ENCODE measurements around the gene CDYL. TPM values are rescaled to one million over a fixed set of nuclear protein-coding genes. Genes with fewer than 3 reads are reported as not detected.

CDYL gene
- total and polyA plus RNA-seq, 2 of the 4 experiments (the other 2 are of a cell fraction) = 14.2 to 92.1 TPM

DNA sequence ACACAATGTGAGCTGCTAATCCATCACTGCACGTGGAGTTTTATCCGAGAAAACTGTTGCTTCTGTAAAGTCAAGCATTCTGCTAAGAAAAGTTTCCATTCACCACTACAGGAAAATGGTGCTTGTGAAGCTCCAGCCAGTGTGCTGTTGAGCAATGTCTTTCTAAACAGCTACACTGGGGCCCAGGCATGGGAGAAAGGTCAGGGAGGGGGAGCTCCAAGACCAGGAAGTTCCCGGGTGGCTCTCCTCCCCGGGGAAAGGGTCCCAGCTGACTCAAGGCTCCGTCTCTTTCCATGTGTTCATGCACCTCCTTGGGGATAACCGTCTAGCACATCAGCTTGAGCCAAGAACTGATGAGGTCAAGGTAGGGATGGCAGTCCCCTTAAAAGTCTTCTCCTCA is 207.1 kb downstream of the CDYL start:
- peaks cover 2% of the 10 kb centered on the region for H3K27me3 ChIP-seq (ENCODE audit: control insufficient read depth, insufficient read depth, low read length)
- H4K91ac ChIP-seq (ENCODE audit: insufficient read depth, low read depth, low read length) = no peak overlapping the region
- BruUV-seq (replicated peaks) = no TSS peak
- H3K18ac ChIP-seq (ENCODE audit: low read depth, low read length) = no peak overlapping the region
- no peak overlapping the region for H2BK20ac ChIP-seq (ENCODE audit: low read depth, low read length)
- no peaks in the 10 kb centered on the region for H3K9me1 ChIP-seq (ENCODE audit: insufficient read depth, low read length)
- H3K79me1 ChIP-seq (ENCODE audit: low read depth in 1 of 2, low read length in 2 of 2) = no peaks in the 10 kb centered on the region
- no peak overlapping the region for H4K5ac ChIP-seq (ENCODE audit: low read depth, low read length)
- peaks cover 3% of the 10 kb centered on the region for H3K4me1 ChIP-seq (ENCODE audit: control insufficient read depth, insufficient read depth, low read length)
- no peak overlapping the region for H2BK15ac ChIP-seq (ENCODE audit: low read depth, low read length)
- no peak for ATAC-seq (ENCODE audit: low read depth)
- H3K4me3 ChIP-seq (ENCODE audit: insufficient read depth, low read depth, low read length) = no peak overlapping the region
- H2BK120ac ChIP-seq (ENCODE audit: low read depth, low read length) = no peak overlapping the region
- H3K9ac ChIP-seq (ENCODE audit: low read depth, low read length) = no peak overlapping the region
- H3K56ac ChIP-seq (ENCODE audit: extremely low read depth, insufficient read depth, low read length) = no peak overlapping the region
- H3K27ac ChIP-seq (ENCODE audit: insufficient read depth, low read length) = no peak overlapping the region
- H4K8ac ChIP-seq (ENCODE audit: low read depth in 2 of 2, low read length in 2 of 2) = no peak overlapping the region
- TF ChIP-seq, protein P1, sequence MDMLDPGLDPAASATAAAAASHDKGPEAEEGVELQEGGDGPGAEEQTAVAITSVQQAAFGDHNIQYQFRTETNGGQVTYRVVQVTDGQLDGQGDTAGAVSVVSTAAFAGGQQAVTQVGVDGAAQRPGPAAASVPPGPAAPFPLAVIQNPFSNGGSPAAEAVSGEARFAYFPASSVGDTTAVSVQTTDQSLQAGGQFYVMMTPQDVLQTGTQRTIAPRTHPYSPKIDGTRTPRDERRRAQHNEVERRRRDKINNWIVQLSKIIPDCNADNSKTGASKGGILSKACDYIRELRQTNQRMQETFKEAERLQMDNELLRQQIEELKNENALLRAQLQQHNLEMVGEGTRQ (IDR thresholded peaks at IDR 0.05; ENCODE audit: low read depth, low read length) = no peak
- no peak for TF ChIP-seq RAD21 (IDR thresholded peaks at IDR 0.05; ENCODE audit: low read length)
- no peaks in the 10 kb centered on the region; the same call in 1 of the 2 replicates for H4K20me1 ChIP-seq (ENCODE audit: insufficient read depth, low read length)
- in situ Hi-C loops (cut with MboI; ENCODE audit: low sequenced_read_pairs) (no loop called here), intact Hi-C loops (cut with micrococcal nuclease) (no loop called here), dilution Hi-C loops (cut with HindIII; ENCODE audit: low sequenced_read_pairs, unreplicated experiment) (no loop called here)
- no peak overlapping the region for H3K23ac ChIP-seq (ENCODE audit: low read depth, low read length)
- H3K14ac ChIP-seq (replicated peaks; ENCODE audit: low read depth, low read length) = no peak overlapping the region
- POLR2A ChIA-PET (ENCODE audit: unreplicated experiment) = no interaction called here
- H2BK5ac ChIP-seq (ENCODE audit: low read depth, low read length, poor library complexity, severe bottlenecking) = no peak overlapping the region
- no peak for DNase-seq
- H2AK9ac ChIP-seq (replicated peaks; ENCODE audit: low read depth, low read length, poor library complexity) = no peak overlapping the region
- H3K4ac ChIP-seq (ENCODE audit: low read depth, low read length) = no peak overlapping the region
- H3K4me2 ChIP-seq (ENCODE audit: low read depth, low read length) = no peak overlapping the region
- WGBS, 2 experiments (ENCODE audit: extremely low coverage in 2 of 2, insufficient read length in 1 of 2) = no CpG with 5 or more reads among the region's 6 CpGs
- peaks cover 8% of the 10 kb centered on the region for H3K9me3 ChIP-seq (ENCODE audit: control insufficient read depth, insufficient read depth, low read length)
- CTCF ChIA-PET = interaction anchor here (1.7 kb wide), 1 partner anchor 26 kb away, joined by 3 read pairs; no protein-coding TSS in a partner anchor
- no peaks in the 10 kb centered on the region for H3K36me3 ChIP-seq (ENCODE audit: control insufficient read depth, insufficient read depth, low read length)
- no peak overlapping the region for H2AK5ac ChIP-seq (ENCODE audit: low read depth, low read length)
- H2AFZ ChIP-seq (replicated peaks; ENCODE audit: low read length, poor library complexity) = no peak overlapping the region

Data from IMR-90 (cell line).